ENCODE data around the gene PNPLA2.

- no peak for TF ChIP-seq CTCF (IDR thresholded peaks at IDR 0.05 in 4 of 5, conservative IDR thresholded peaks at IDR 0.05 in 1 of 5)
- TF ChIP-seq POLR2A (IDR thresholded peaks at IDR 0.05): no peak
Measured at GRCh38 chr11:786235-787083, 32.3 kb upstream of the PNPLA2 start.

All from gastrocnemius medialis (tissue), 4 donors.